HCT116 (cell line): ENCODE results near the gene SMCO1. TPM values are rescaled to one million over a fixed set of nuclear protein-coding genes. Genes with fewer than 3 reads are reported as not detected.
"Not testable (repeated sequence)": the region's sequence is repeated elsewhere in the genome, so short reads cannot be mapped to it uniquely, and the experiment has no call there.

Experiments
- ATAC-seq: fragments of 200-7000 bp; cut with Tn5 transposase; 2 replicates; pipeline ENCODE4 v1.9.1; 2020; ENCODE audit warnings: mild to moderate bottlenecking, moderate library complexity
- BruUV-seq: library from RNA; stranded (reverse); fragments of 400-500 nt; replicated peaks from 2 replicates; lab custom pipeline; 2021; lab: Mats Ljungman, UMichigan
- CTCF ChIA-PET: fragments of 300-600 bp; sonication (Branson Sonifier 250); formaldehyde crosslinking; loops from one replicate; lab custom pipeline; 2021; ENCODE audit warnings: antibody characterized with exemption; lab: Charles Lee
- POLR2A ChIA-PET: fragments of 300-600, 350-600 bp; sonication (Branson Sonifier 250); formaldehyde crosslinking; loops from one replicate; lab custom pipeline; 2021; ENCODE audit warnings: antibody characterized with exemption; lab: Charles Lee
- RAD21 ChIA-PET, 2 experiments: fragments of 300-600 bp; sonication (Branson Sonifier 250); formaldehyde crosslinking; loops; one replicate each; lab custom pipeline; 2023; ENCODE audit warnings: low total read pairs in 2 of 2; ENCODE audit not compliant: uncharacterized antibody in 2 of 2, unreplicated experiment in 2 of 2, low non-redundant PET in 1 of 2; lab: Charles Lee
- DNase-seq: peaks from one replicate; pipeline ENCODE4 v3.0.0-alpha.2; 2010; ENCODE audit warnings: low read depth, low spot score
- H2AFZ ChIP-seq: fragments of 200-600 bp; shearing (Covaris generic), sonication (generic); 2 replicates; pipeline ENCODE4 v1.6.1; 2017; ENCODE audit warnings: low read depth, mixed run types, mixed read lengths, antibody characterized with exemption, low read length; ENCODE audit not compliant: poor library complexity, severe bottlenecking
- H3K27ac ChIP-seq: 2 replicates; pipeline ENCODE4 v1.5.1; 2012; ENCODE audit warnings: low read depth, low read length
- H3K27me3 ChIP-seq: fragments of 200-600 bp; sonication (generic); 2 replicates; pipeline ENCODE4 v1.6.1; 2016; ENCODE audit warnings: mixed run types, low read length, mixed read lengths; ENCODE audit not compliant: insufficient read depth
- H3K36me3 ChIP-seq, 2 experiments: fragments of 200-500 bp in 1 of 2; fragments of 200-600 bp in 1 of 2; sonication (Bioruptor generic) in 1 of 2; sonication (generic) in 1 of 2; 2 replicates each; pipeline versions ENCODE4 v1.5.1 to v1.6.1; 2014 to 2016; ENCODE audit warnings: low read length in 2 of 2, inconsistent platforms in 1 of 2, mixed read lengths in 1 of 2, mixed run types in 1 of 2; ENCODE audit not compliant: insufficient read depth in 2 of 2, control insufficient read depth in 1 of 2
- H3K4me1 ChIP-seq, 2 experiments: fragments of 200-600 bp in 1 of 2; sonication (generic) in 1 of 2; 2 replicates each; pipeline versions ENCODE4 v1.5.1 to v1.6.1; 2012 to 2017; ENCODE audit warnings: low read length in 2 of 2, inconsistent platforms in 1 of 2, mild to moderate bottlenecking in 1 of 2, mixed read lengths in 1 of 2, mixed run types in 1 of 2, moderate library complexity in 1 of 2; ENCODE audit not compliant: insufficient read depth in 2 of 2, control insufficient read depth in 1 of 2
- H3K4me2 ChIP-seq: fragments of 200-600 bp; sonication (generic); 2 replicates; pipeline ENCODE4 v1.6.1; 2017; ENCODE audit warnings: mixed run types, low read length, mixed read lengths
- H3K4me3 ChIP-seq, 2 experiments: fragments of 200-600 bp in 1 of 2; sonication (generic) in 1 of 2; replicated peaks in 1 of 2; 2 replicates each; pipeline ENCODE4 v1.5.1; 2011 to 2016; ENCODE audit warnings: low read length in 2 of 2, control low read depth in 1 of 2, low read depth in 1 of 2, mild to moderate bottlenecking in 1 of 2, mixed read lengths in 1 of 2, mixed run types in 1 of 2
- H3K79me2 ChIP-seq: fragments of 200-600 bp; sonication (generic); 2 replicates; pipeline ENCODE4 v1.6.1; 2017; ENCODE audit warnings: mild to moderate bottlenecking, mixed run types, low read length, moderate library complexity, mixed read lengths; ENCODE audit not compliant: insufficient read depth
- H3K9ac ChIP-seq: fragments of 200-600 bp; sonication (generic); 2 replicates; pipeline ENCODE4 v1.6.1; 2016; ENCODE audit warnings: low read length, mixed read lengths
- H3K9me2 ChIP-seq: fragments of 200-600 bp; sonication (generic), shearing (Covaris generic); 2 replicates; pipeline ENCODE4 v1.6.1; 2017; ENCODE audit warnings: mixed run types, mild to moderate bottlenecking, moderate library complexity; ENCODE audit not compliant: insufficient read depth
- H3K9me3 ChIP-seq, 2 experiments: fragments of 200-500 bp in 1 of 2; fragments of 200-600 bp in 1 of 2; sonication (Bioruptor generic) in 1 of 2; sonication (generic) in 1 of 2; 2 replicates each; pipeline ENCODE4 v1.6.1; 2014 to 2017; ENCODE audit warnings: low read length in 2 of 2, mixed read lengths in 2 of 2, inconsistent platforms in 1 of 2, low read depth in 1 of 2, mild to moderate bottlenecking in 1 of 2, mixed run types in 1 of 2, moderate library complexity in 1 of 2; ENCODE audit not compliant: control insufficient read depth in 1 of 2, insufficient read depth in 1 of 2
- H4K20me1 ChIP-seq: fragments of 200-600 bp; sonication (generic), shearing (Covaris generic); 2 replicates; pipeline ENCODE4 v1.6.1; 2017; ENCODE audit warnings: mixed run types, mild to moderate bottlenecking, moderate library complexity; ENCODE audit not compliant: insufficient read depth
- intact Hi-C: fragments of 100-400 bp; cut with micrococcal nuclease; formaldehyde crosslinking; loops from 2 replicates; pipeline ENCODE4 v1.10.0; 2022
- total RNA-seq: library from RNA; stranded (reverse); gene quantifications from one replicate; pipeline ENCODE4 v1.2.1, GENCODE V29; 2021; ENCODE audit not compliant: unreplicated experiment
- TF ChIP-seq, protein P1 (sequence below), 3 experiments: fragments of 200-600 bp in 1 of 3; sonication (generic) in 1 of 3; IDR thresholded peaks in 2 of 3; conservative IDR thresholded peaks in 1 of 3; 2 replicates each; pipeline ENCODE4 v1.5.1; 2012 to 2017; ENCODE audit warnings: low read depth in 2 of 3, low read length in 2 of 3, antibody characterized with exemption in 1 of 3, borderline replicate concordance in 1 of 3, control low read depth in 1 of 3, mild to moderate bottlenecking in 1 of 3, mixed read lengths in 1 of 3, mixed run types in 1 of 3, moderate library complexity in 1 of 3; ENCODE audit not compliant: insufficient read depth in 1 of 3

The SMCO1 gene
- total RNA-seq, 1 experiment from 2014 or later: not detected

DNA sequence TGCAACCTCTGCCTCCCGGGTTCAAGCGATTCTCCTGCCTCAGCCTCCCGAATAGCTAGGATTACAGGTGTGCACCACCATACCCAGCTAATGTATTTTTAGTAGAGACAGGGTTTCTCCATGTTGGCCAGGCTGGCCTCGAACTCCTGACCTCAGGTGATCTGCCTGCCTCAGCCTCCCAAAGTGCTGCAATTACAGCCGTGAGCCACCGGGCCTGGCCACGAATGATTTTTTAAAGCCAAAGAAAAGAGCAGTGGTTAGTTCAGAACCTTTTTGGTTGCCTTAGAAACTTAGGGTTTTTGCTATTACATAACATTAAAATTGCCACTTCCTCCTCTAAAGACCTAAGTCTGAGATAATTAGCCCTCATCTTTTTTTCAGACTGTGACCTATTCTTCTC, 57.7 kb downstream of the SMCO1 start:
- H3K4me3 ChIP-seq, CTCF ChIA-PET, RAD21 ChIA-PET, H2AFZ ChIP-seq, H3K4me2 ChIP-seq, H3K79me2 ChIP-seq, H4K20me1 ChIP-seq, H3K9ac ChIP-seq, DNase-seq, H3K9me2 ChIP-seq, ATAC-seq: not testable (repeated sequence)
- TF ChIP-seq, protein P1, sequence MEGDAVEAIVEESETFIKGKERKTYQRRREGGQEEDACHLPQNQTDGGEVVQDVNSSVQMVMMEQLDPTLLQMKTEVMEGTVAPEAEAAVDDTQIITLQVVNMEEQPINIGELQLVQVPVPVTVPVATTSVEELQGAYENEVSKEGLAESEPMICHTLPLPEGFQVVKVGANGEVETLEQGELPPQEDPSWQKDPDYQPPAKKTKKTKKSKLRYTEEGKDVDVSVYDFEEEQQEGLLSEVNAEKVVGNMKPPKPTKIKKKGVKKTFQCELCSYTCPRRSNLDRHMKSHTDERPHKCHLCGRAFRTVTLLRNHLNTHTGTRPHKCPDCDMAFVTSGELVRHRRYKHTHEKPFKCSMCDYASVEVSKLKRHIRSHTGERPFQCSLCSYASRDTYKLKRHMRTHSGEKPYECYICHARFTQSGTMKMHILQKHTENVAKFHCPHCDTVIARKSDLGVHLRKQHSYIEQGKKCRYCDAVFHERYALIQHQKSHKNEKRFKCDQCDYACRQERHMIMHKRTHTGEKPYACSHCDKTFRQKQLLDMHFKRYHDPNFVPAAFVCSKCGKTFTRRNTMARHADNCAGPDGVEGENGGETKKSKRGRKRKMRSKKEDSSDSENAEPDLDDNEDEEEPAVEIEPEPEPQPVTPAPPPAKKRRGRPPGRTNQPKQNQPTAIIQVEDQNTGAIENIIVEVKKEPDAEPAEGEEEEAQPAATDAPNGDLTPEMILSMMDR (IDR thresholded peaks at IDR 0.05 in 2 of 3, conservative IDR thresholded peaks at IDR 0.05 in 1 of 3; ENCODE audit: borderline replicate concordance in 1 of 3, insufficient read depth in 1 of 3, low read depth in 2 of 3, low read length in 2 of 3): peak in 1 of 3 experiments; percentile 16; a peak in 1 of 6 replicates
- TF ChIP-seq, all 23 proteins: peak for 1; not testable (repeated sequence) for 22
- POLR2A ChIA-PET, H3K27ac ChIP-seq, H3K9me3 ChIP-seq, H3K4me1 ChIP-seq, intact Hi-C loops, BruUV-seq, H3K36me3 ChIP-seq, H3K27me3 ChIP-seq: not testable (repeated sequence)

Other genes starting within 250 kb of the SMCO1 start
- gene PCYT1A, start 227.6 kb downstream of the SMCO1 start, total RNA-seq: 32.1 TPM
- 9.7 TPM for gene DYNLT2B, start 197.1 kb downstream of the SMCO1 start, total RNA-seq
- 1.2 TPM for gene TM4SF19, start 177.0 kb downstream of the SMCO1 start, total RNA-seq
- gene UBXN7, start 82.9 kb downstream of the SMCO1 start, total RNA-seq: 67.0 TPM
- gene RNF168, start 11.6 kb downstream of the SMCO1 start, total RNA-seq: 25.1 TPM
- gene WDR53, start 53.2 kb upstream of the SMCO1 start, total RNA-seq: 14.8 TPM
- 23.2 TPM for gene FBXO45, start 53.3 kb upstream of the SMCO1 start, total RNA-seq
- gene NRROS, start 124.3 kb upstream of the SMCO1 start, total RNA-seq: 0.12 TPM
- gene CEP19, start 196.9 kb upstream of the SMCO1 start, total RNA-seq: 2.7 TPM
- gene PIGX, start 197.0 kb upstream of the SMCO1 start, total RNA-seq: 27.2 TPM
- gene PAK2, start 224.5 kb upstream of the SMCO1 start, total RNA-seq: 69.6 TPM